ENCODE measurements around the gene SLC19A1. TPM values are rescaled to one million over a fixed set of nuclear protein-coding genes. Genes with fewer than 3 reads are reported as not detected.
A peak's percentile ranks its signal among the peaks of the same experiment; 100 is the strongest.

SLC19A1 gene
- total RNA-seq, 4 donors from 2014 or later = 7.6 to 12.8 (median 10.3) TPM; not detected in 1

DNA sequence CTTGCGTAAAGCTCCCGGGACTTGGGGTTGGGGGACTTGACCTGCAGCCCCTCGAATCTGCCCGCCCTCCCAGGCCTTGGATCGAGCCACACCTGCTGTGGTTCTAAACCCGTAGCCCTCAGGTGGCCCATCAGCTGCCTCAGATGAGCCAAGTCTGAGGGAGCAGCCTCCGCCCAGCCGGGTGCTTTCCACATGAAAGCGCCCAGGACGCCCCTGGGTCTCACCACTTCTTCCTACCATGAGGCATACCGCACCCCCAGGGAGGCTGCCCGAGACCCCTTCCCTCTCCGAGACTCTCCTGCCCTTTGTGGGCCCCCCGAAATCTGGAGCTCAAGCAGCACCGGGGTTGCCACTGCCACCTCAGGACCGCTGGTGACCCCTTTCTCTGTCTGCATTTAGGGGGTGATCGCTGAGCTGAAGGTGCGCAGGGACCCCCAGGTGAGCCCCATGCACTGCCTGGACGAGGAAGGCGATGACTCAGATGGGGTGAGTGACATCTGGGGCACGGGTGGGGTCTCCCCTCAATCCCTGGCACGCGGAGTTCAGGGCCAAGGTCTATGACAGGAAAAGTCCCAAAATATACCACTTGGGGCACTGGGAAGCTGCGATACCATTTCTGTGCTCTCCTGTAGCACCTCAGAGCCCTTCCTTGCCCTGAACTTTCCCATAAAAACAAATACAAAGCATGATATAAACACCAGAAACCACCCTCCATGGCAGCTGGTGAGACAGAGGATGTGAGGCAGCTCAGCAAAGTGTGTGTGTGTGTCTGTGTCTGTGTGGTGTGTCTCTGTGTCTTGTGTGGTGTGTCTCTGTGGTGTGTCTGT is 68.5 kb downstream of the SLC19A1 start:
- Histone ChIP-seq H3K27ac (no peak overlapping the region), H3K27me3 (no peaks in the 10 kb centered on the region), H3K4me1 (peaks cover 0 to 29% of the 10 kb centered on the region in 2 donors), H3K4me3 (no peak overlapping the region), H3K9me3 (no peaks in the 10 kb centered on the region), H3K36me3 (no peaks in the 10 kb centered on the region)
- DNase-seq = no peak
- no peak for TF ChIP-seq POLR2A (IDR thresholded peaks at IDR 0.05)
- TF ChIP-seq, protein P1, sequence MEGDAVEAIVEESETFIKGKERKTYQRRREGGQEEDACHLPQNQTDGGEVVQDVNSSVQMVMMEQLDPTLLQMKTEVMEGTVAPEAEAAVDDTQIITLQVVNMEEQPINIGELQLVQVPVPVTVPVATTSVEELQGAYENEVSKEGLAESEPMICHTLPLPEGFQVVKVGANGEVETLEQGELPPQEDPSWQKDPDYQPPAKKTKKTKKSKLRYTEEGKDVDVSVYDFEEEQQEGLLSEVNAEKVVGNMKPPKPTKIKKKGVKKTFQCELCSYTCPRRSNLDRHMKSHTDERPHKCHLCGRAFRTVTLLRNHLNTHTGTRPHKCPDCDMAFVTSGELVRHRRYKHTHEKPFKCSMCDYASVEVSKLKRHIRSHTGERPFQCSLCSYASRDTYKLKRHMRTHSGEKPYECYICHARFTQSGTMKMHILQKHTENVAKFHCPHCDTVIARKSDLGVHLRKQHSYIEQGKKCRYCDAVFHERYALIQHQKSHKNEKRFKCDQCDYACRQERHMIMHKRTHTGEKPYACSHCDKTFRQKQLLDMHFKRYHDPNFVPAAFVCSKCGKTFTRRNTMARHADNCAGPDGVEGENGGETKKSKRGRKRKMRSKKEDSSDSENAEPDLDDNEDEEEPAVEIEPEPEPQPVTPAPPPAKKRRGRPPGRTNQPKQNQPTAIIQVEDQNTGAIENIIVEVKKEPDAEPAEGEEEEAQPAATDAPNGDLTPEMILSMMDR (IDR thresholded peaks at IDR 0.05) = no peak
- intact Hi-C loops (cut with DNase I; ENCODE audit: low total_unique reads) = no loop called here

DNA sequence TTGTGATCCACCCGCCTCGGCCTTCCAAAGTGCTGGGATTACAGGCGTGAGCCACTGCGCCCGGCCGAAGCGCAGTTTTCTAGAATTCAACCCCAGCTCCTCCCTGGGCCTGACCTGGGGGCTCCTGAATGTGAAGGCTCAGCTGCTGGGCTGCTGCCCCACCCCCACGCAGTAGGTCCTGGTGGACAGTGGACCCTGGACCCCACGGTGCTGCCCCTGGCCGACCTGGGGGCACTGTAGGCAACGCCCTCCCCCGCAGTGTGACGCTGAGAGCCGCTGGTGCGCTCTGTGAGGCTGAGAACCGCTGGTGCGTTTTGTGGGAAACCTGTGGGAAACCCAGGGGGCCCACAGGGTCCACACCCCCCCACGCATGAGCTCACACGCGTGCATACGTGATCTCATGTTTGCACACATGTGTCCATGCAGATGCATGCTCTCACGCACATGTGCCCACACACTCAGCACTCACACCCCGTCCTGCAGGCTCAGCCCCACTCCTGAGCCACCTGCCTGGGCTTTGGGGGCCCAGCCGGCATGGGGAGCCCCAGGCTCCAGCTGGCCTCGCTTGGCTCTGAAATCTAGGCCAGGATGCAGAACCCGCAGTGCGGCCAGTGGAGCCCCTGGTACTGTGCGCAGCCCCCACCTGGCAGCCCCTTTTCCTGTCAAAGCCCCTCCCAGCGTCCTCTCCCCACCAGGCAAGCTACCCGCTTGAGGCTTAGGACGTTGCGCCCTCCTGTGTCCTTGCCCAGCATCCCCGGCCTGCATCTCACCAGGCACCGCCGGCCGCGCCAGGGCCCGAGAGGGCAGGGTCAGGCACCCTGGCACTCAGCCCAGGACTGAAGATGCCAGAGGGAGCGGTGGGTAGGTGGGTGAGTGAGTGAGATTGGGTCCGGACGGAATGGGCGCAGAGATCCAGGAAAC is 69.5 kb downstream of the SLC19A1 start:
- no peak for TF ChIP-seq POLR2A (IDR thresholded peaks at IDR 0.05)
- TF ChIP-seq, protein P1 (IDR thresholded peaks at IDR 0.05) = no peak
- no peaks in the 10 kb centered on the region for H3K9me3 ChIP-seq
- peaks cover 0 to 29% of the 10 kb centered on the region in 2 donors for H3K4me1 ChIP-seq
- no peaks in the 10 kb centered on the region for H3K36me3 ChIP-seq
- intact Hi-C loops (cut with DNase I; ENCODE audit: low total_unique reads) = no loop called here
- no peak for DNase-seq
- peak overlapping the region; percentile 91 to 94 for H3K27ac ChIP-seq
- no peak overlapping the region for H3K4me3 ChIP-seq
- no peaks in the 10 kb centered on the region for H3K27me3 ChIP-seq

DNA sequence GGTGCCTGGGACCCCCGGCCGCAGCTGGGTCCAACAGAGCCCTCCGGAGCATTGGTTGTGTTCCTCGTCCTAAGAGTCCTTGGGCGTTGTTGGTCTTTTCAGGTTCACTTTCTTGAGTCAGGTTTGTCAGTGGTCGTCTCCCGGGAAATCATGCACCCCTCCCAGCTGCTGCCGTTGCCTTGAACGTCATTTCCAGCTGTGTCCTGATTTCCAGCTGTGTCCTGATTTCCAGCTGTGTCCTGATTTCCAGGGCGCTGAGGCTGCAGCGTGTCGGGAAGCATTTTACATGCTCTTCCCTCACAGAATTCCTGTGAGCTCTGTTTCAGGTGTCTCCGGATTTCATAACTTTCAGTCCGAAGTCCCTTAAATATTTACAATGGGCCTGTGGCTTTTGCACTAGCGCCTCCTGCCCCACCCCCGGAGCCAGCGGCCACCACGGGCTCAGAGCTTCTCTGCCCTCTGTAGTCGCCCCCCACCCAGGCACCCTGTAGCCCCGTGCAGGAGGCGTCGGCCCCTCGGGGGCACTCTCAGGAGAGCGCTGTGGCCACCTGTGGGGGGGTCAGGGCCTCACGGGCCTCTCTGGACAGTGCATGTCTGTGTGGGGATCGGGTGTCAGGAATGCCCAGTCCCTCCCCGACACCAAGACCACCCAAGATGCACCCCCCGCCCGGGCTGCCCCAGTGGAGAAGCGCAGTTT is 70.6 kb downstream of the SLC19A1 start:
- DNase-seq = peak; percentile 68 to 69
- H3K4me1 ChIP-seq = peaks cover 0 to 29% of the 10 kb centered on the region in 2 donors
- H3K4me3 ChIP-seq = peak overlapping the region in 1 of 2 donors; percentile 15

DNA sequence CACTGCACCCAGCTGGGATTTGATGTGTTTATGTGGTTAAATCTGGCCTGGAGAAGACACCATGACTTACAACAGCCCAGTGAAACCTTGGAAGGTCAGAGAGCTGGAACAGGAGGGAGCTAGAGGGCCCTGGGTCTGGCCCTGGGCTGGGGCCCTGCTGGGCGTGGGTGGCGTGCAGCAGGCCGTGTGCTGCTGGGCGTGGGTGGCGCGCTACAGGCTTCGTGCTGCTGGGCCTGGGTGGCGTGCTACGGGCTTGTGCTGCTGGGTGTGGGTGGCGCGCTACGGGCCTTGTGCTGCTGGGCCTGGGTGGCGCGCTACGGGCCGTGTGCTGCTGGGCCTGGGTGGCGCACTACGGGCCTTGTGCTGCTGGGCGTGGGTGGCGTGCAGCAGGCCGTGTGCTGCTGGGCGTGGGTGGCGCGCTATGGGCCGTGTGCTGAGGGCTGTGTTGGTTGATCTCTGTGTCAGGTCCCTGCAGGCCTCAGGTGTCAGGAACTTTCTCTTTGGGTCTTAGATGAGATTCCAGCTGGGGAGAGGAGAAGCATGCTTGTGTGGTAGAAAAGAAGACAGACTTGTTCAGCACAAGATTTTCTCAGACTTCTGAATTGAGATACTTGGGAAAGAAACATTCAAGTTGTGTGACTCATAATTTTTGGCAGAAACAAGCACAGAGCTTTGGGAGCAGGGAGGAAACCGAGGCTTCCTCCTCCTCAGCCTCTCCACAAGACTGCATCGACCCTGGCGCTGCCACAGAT is 71.3 kb downstream of the SLC19A1 start:
- intact Hi-C loops (cut with DNase I; ENCODE audit: low total_unique reads) = no loop called here
- H3K27me3 ChIP-seq = no peaks in the 10 kb centered on the region
- peaks cover 0 to 29% of the 10 kb centered on the region in 2 donors for H3K4me1 ChIP-seq
- no peaks in the 10 kb centered on the region for H3K36me3 ChIP-seq
- peak overlapping the region in 1 of 2 donors; percentile 15 for H3K4me3 ChIP-seq
- peak overlapping the region; percentile 91 to 94 for H3K27ac ChIP-seq
- TF ChIP-seq POLR2A (IDR thresholded peaks at IDR 0.05) = no peak
- TF ChIP-seq, protein P1 (IDR thresholded peaks at IDR 0.05) = peak in 1 of 4 experiments; percentile 2
- DNase-seq = no peak
- no peaks in the 10 kb centered on the region for H3K9me3 ChIP-seq

More for the DNA sequence above, 70.6 kb downstream of the SLC19A1 start:
- no peaks in the 10 kb centered on the region for H3K27me3 ChIP-seq
- intact Hi-C loops (cut with DNase I; ENCODE audit: low total_unique reads) = no loop called here
- H3K9me3 ChIP-seq = no peaks in the 10 kb centered on the region
- TF ChIP-seq POLR2A (IDR thresholded peaks at IDR 0.05) = no peak
- TF ChIP-seq, protein P1 (IDR thresholded peaks at IDR 0.05) = no peak
- H3K36me3 ChIP-seq = no peaks in the 10 kb centered on the region
- peak overlapping the region; percentile 91 to 94 for H3K27ac ChIP-seq
